ENCODE measurements around the gene GLIS1. TPM values are rescaled to one million over a fixed set of nuclear protein-coding genes. Genes with fewer than 3 reads are reported as not detected.

The GLIS1 gene
- total and polyA plus RNA-seq, 2 of the 8 experiments (the other 6 are each of a cell fraction or from before 2014, with no cell fraction given) = 0.15 to 0.22 TPM

GRCh38 chr1:53517109-53517508, 221.9 kb downstream of the GLIS1 start:
- no peak overlapping the region for H3K56ac ChIP-seq (replicated peaks; ENCODE audit: insufficient read length, low read depth, low read length)
- H4K20me1 ChIP-seq (replicated peaks in 1 of 2; ENCODE audit: control insufficient read depth in 1 of 2, insufficient read depth in 2 of 2, low read length in 2 of 2) = no peaks in the 10 kb centered on the region
- no peak overlapping the region for H3K9ac ChIP-seq (replicated peaks in 1 of 4; ENCODE audit: extremely low read depth in 1 of 4, low read depth in 3 of 4, low read length in 3 of 4)
- H3K27ac ChIP-seq (ENCODE audit: low read depth, low read length) = no peak overlapping the region
- no peak overlapping the region for H3K4me3 ChIP-seq (ENCODE audit: extremely low read depth in 1 of 4, insufficient read depth in 2 of 4, low read depth in 3 of 4, low read length in 4 of 4)
- H3K14ac ChIP-seq (ENCODE audit: insufficient read length) = no peak overlapping the region
- no peak overlapping the region for H2BK5ac ChIP-seq (ENCODE audit: low read depth, low read length)
- CTCF ChIA-PET (ENCODE audit: partially characterized antibody) = interaction anchor here (0.5 to 2.4 kb wide), 13 partner anchors 10 to 167 kb away, joined by 3 to 12 read pairs (median 4); no protein-coding TSS in a partner anchor
- H2AK5ac ChIP-seq (ENCODE audit: low read depth, low read length) = no peak overlapping the region
- no peak overlapping the region for H2BK15ac ChIP-seq (ENCODE audit: low read length)
- no peak for FAIRE-seq
- no peak overlapping the region for H4K5ac ChIP-seq (ENCODE audit: insufficient read length, low read depth, low read length)
- POLR2A ChIA-PET (ENCODE audit: partially characterized antibody) = no interaction called here
- 94% methylated on average over 7 of the region's 7 CpGs; no CpG with 5 or more reads in 1 of the 2 experiments for WGBS, 2 experiments (ENCODE audit: extremely low coverage in 1 of 2, insufficient coverage in 1 of 2, insufficient read length in 1 of 2, insufficient replicate concordance in 2 of 2, low coverage in 1 of 2, low lambda C conversion rate in 2 of 2, missing lambda C conversion rate in 1 of 2)
- H3K79me1 ChIP-seq (ENCODE audit: low read depth, low read length) = no peaks in the 10 kb centered on the region
- H3K79me2 ChIP-seq (ENCODE audit: control insufficient read depth in 1 of 2, insufficient read depth in 2 of 2, low read length in 2 of 2) = no peaks in the 10 kb centered on the region
- no peaks in the 10 kb centered on the region for H3K36me3 ChIP-seq (ENCODE audit: control insufficient read depth in 2 of 4, insufficient read depth in 4 of 4, low read length in 3 of 4)
- no peak overlapping the region for H2BK12ac ChIP-seq (ENCODE audit: low read depth, low read length)
- no peaks in the 10 kb centered on the region for H3K9me3 ChIP-seq (ENCODE audit: insufficient read depth in 2 of 2, low read depth in 1 of 2, low read length in 1 of 2)
- no peaks in the 10 kb centered on the region for H3K23me2 ChIP-seq (ENCODE audit: low read depth, low read length)
- no peak overlapping the region for H3K4ac ChIP-seq (replicated peaks; ENCODE audit: insufficient read length, low read depth, low read length)
- no peak overlapping the region; the same call in 1 of the 2 replicates for H4K8ac ChIP-seq (ENCODE audit: extremely low read depth, insufficient read depth, low read length)
- H3K18ac ChIP-seq (ENCODE audit: extremely low read depth, low read length) = no peak overlapping the region
- H3K27me3 ChIP-seq (replicated peaks in 1 of 4; ENCODE audit: control insufficient read depth in 3 of 4, extremely low read depth in 1 of 4, insufficient read depth in 3 of 4, low read length in 3 of 4) = 0 out of 7 replicates have a peak, but pooled peaks cover 0 to 2% (median 0%) of the 10 kb centered on the region in 4 experiments
- H2BK120ac ChIP-seq (replicated peaks; ENCODE audit: low read depth, low read length) = no peak overlapping the region
- H3K4me1 ChIP-seq (replicated peaks in 1 of 4; ENCODE audit: control insufficient read depth in 3 of 4, insufficient read depth in 4 of 4, low read length in 3 of 4) = 0 out of 7 replicates have a peak, but pooled peaks cover 0 to 3% (median 1%) of the 10 kb centered on the region in 4 experiments
- DNase-seq (ENCODE audit: low read depth in 1 of 2, low spot score in 2 of 2) = no peak
- no peak overlapping the region for H2BK20ac ChIP-seq (ENCODE audit: low read length)
- H3K23ac ChIP-seq (ENCODE audit: insufficient read length) = no peak overlapping the region
- no peak overlapping the region for H3K4me2 ChIP-seq (ENCODE audit: insufficient read depth in 1 of 2, low read depth in 2 of 2, low read length in 2 of 2)
- no peak overlapping the region for H2AFZ ChIP-seq (ENCODE audit: low read length)
- no peak overlapping the region for H4K91ac ChIP-seq (replicated peaks; ENCODE audit: insufficient read length, low read length)
- TF ChIP-seq CREB1 (IDR thresholded peaks at IDR 0.05) (no peak), CHD1 (IDR thresholded peaks at IDR 0.05; ENCODE audit: low read depth, low read length) (no peak), CBX8 (IDR thresholded peaks at IDR 0.05; ENCODE audit: borderline replicate concordance, low read depth, low read length) (no peak), TAF1 (IDR thresholded peaks at IDR 0.05; ENCODE audit: low read depth, low read length) (no peak), POLR2A (IDR thresholded peaks at IDR 0.05; ENCODE audit: control extremely low read depth in 1 of 2, low read depth in 2 of 2, low read length in 2 of 2) (no peak), CTCF (IDR thresholded peaks at IDR 0.05; ENCODE audit: control extremely low read depth in 1 of 3, insufficient read depth in 1 of 3, low read depth in 1 of 3, low read length in 3 of 3) (no peak), ATF2 (IDR thresholded peaks at IDR 0.05; ENCODE audit: low read length) (no peak), GABPA (IDR thresholded peaks at IDR 0.05; ENCODE audit: borderline replicate concordance, insufficient read depth, low read length) (no peak), HDAC2 (IDR thresholded peaks at IDR 0.05; ENCODE audit: borderline replicate concordance in 1 of 2, low read depth in 2 of 2, low read length in 2 of 2) (no peak), BCL11A (IDR thresholded peaks at IDR 0.05; ENCODE audit: low read depth in 2 of 2, low read length in 2 of 2) (no peak)

Data from H1 (cell line).